SK-N-MC (cell line): ENCODE data around the gene RIPOR1.

Experiments used
- EZH2 ChIP-seq: fragments of 200-600 bp; sonication (generic); IDR thresholded peaks from one replicate; pipeline ENCODE4 v1.6.1; 2017; ENCODE audit warnings: antibody characterized with exemption
- FOXP2 ChIP-seq: optimal IDR thresholded peaks from 2 replicates; pipeline ENCODE3; 2011; ENCODE audit warnings: mild to moderate bottlenecking, moderate library complexity; ENCODE audit not compliant: insufficient read depth; ENCODE audit errors: extremely low read length, control extremely low read depth
- POLR2AphosphoS5 ChIP-seq: IDR thresholded peaks from 2 replicates; pipeline ENCODE4 v1.6.1; 2012; ENCODE audit warnings: mild to moderate bottlenecking, low read depth, low read length, borderline replicate concordance

GRCh38 chr16:67593288-67593687, 64.7 kb downstream of the RIPOR1 start:
- no peak for TF ChIP-seq EZH2
- TF ChIP-seq POLR2AphosphoS5, result no peak
- no peak for TF ChIP-seq FOXP2
